SU-DHL-6 (cell line): ENCODE results near the gene LRBA.

ENCODE experiments used
- H2AFZ ChIP-seq: fragments of 200-600 bp; sonication (generic); 2 replicates; pipeline ENCODE4 v1.6.1; 2014; ENCODE audit warnings: low read depth, mild to moderate bottlenecking, moderate library complexity, mixed read lengths, antibody characterized with exemption, low read length; ENCODE audit not compliant: severe bottlenecking
- H3F3A ChIP-seq: fragments of 200-600 bp; shearing (Covaris generic); 2 replicates; pipeline ENCODE4 v1.6.0; 2016; ENCODE audit warnings: antibody characterized with exemption, mild to moderate bottlenecking; ENCODE audit not compliant: insufficient read depth
- H3K27ac ChIP-seq: fragments of 200-600 bp; sonication (generic); 2 replicates; pipeline ENCODE4 v1.5.1; 2016; ENCODE audit warnings: low read depth, mild to moderate bottlenecking, low read length, moderate library complexity, mixed read lengths
- H3K27me3 ChIP-seq: fragments of 200-600 bp; sonication (generic), shearing (Covaris generic); 2 replicates; pipeline ENCODE4 v1.6.0; 2014; ENCODE audit warnings: mild to moderate bottlenecking, low read length
- H3K36me3 ChIP-seq: fragments of 200-600 bp; sonication (generic); 2 replicates; pipeline ENCODE4 v1.6.1; 2014; ENCODE audit warnings: mild to moderate bottlenecking, low read length, mixed read lengths
- H3K4me2 ChIP-seq: fragments of 300-600, 200-600 bp; shearing (Covaris generic), sonication (generic); 2 replicates; pipeline ENCODE4 v1.6.0; 2014; ENCODE audit warnings: low read length, low read depth, mild to moderate bottlenecking; ENCODE audit not compliant: poor library complexity, severe bottlenecking
- H3K4me3 ChIP-seq: fragments of 200-600 bp; sonication (generic); 2 replicates; pipeline ENCODE4 v1.5.1; 2014; ENCODE audit warnings: antibody characterized with exemption, low read length, mild to moderate bottlenecking, mixed read lengths; ENCODE audit not compliant: insufficient read depth, poor library complexity, severe bottlenecking
- H3K79me2 ChIP-seq: fragments of 200-600 bp; sonication (generic); 2 replicates; pipeline ENCODE4 v1.6.1; 2014; ENCODE audit warnings: mild to moderate bottlenecking, low read length, moderate library complexity; ENCODE audit not compliant: insufficient read depth
- H3K9ac ChIP-seq: fragments of 200-600 bp; sonication (generic); 2 replicates; pipeline ENCODE4 v1.7.0; 2014; ENCODE audit warnings: mild to moderate bottlenecking, low read length
- H3K9me2 ChIP-seq: fragments of 200-600 bp; sonication (generic); replicated peaks from 2 replicates; pipeline ENCODE4 v1.6.1; 2014; ENCODE audit warnings: low read length; ENCODE audit not compliant: insufficient read depth
- H3K9me3 ChIP-seq: fragments of 200-600 bp; sonication (generic); 2 replicates; pipeline ENCODE4 v1.6.1; 2014; ENCODE audit warnings: low read length, mixed read lengths; ENCODE audit not compliant: insufficient read depth
- H4K20me1 ChIP-seq: fragments of 200-600 bp; sonication (generic); 2 replicates; pipeline ENCODE4 v1.6.1; 2014; ENCODE audit warnings: low read depth, mild to moderate bottlenecking, antibody characterized with exemption, low read length, moderate library complexity, mixed read lengths
- CTCF ChIP-seq: fragments of 200-600 bp; sonication (generic); IDR thresholded peaks from one replicate; pipeline ENCODE4 v1.5.1; 2017; ENCODE audit warnings: antibody characterized with exemption, mild to moderate bottlenecking, low read length, moderate library complexity; ENCODE audit not compliant: insufficient read depth, poor library complexity, severe bottlenecking
- EZH2phosphoT487 ChIP-seq: fragments of 200-600 bp; sonication (generic), shearing (Covaris generic); conservative IDR thresholded peaks from 2 replicates; pipeline ENCODE4 v1.6.1; 2018; ENCODE audit warnings: mild to moderate bottlenecking, antibody characterized with exemption, low read length, moderate library complexity, mixed read lengths

Gene LRBA

DNA sequence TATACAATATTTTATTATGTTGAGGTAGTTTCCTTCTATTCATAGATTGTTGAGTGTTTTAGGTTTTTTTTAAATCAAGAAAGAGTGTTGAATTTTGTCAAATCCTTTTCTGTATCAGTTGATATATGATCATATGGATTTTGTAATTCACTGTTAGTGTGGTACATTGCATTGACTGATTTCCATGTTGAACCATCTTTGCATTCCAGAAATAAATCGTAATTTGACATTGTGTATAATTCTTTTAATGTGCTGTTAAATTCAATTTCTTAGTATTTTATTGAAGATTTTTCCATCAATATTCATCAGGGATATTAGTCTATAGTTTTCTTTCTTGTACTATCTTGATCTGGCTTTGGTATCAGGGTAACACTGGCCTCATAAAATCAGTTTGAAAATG, 103.8 kb downstream of the LRBA start:
- no peak overlapping the region for H3K27ac ChIP-seq
- H3F3A ChIP-seq = no peaks in the 10 kb centered on the region
- H3K9me3 ChIP-seq = no peaks in the 10 kb centered on the region
- H3K9ac ChIP-seq = no peak overlapping the region
- no peaks in the 10 kb centered on the region for H4K20me1 ChIP-seq
- H3K4me2 ChIP-seq = no peak overlapping the region
- peaks cover 70% of the 10 kb centered on the region for H3K36me3 ChIP-seq
- TF ChIP-seq EZH2phosphoT487 (no peak), CTCF (no peak)
- no peaks in the 10 kb centered on the region for H3K27me3 ChIP-seq
- no peak overlapping the region for H2AFZ ChIP-seq
- H3K9me2 ChIP-seq = no peaks in the 10 kb centered on the region
- no peaks in the 10 kb centered on the region for H3K79me2 ChIP-seq
- no peak overlapping the region for H3K4me3 ChIP-seq

GRCh38 chr4:150909116-150909515, 106.0 kb downstream of the LRBA start:
- no peaks in the 10 kb centered on the region for H3K9me2 ChIP-seq
- H3K27me3 ChIP-seq = no peaks in the 10 kb centered on the region
- H3K79me2 ChIP-seq = no peaks in the 10 kb centered on the region
- H3K36me3 ChIP-seq = peaks cover 64% of the 10 kb centered on the region
- no peaks in the 10 kb centered on the region for H3K9me3 ChIP-seq
- no peaks in the 10 kb centered on the region for H4K20me1 ChIP-seq
- no peaks in the 10 kb centered on the region for H3F3A ChIP-seq
- no peak overlapping the region for H2AFZ ChIP-seq
- no peak overlapping the region for H3K27ac ChIP-seq
- no peak overlapping the region for H3K4me2 ChIP-seq
- TF ChIP-seq EZH2phosphoT487 (no peak), CTCF (no peak)
- no peak overlapping the region for H3K9ac ChIP-seq
- no peak overlapping the region for H3K4me3 ChIP-seq

DNA sequence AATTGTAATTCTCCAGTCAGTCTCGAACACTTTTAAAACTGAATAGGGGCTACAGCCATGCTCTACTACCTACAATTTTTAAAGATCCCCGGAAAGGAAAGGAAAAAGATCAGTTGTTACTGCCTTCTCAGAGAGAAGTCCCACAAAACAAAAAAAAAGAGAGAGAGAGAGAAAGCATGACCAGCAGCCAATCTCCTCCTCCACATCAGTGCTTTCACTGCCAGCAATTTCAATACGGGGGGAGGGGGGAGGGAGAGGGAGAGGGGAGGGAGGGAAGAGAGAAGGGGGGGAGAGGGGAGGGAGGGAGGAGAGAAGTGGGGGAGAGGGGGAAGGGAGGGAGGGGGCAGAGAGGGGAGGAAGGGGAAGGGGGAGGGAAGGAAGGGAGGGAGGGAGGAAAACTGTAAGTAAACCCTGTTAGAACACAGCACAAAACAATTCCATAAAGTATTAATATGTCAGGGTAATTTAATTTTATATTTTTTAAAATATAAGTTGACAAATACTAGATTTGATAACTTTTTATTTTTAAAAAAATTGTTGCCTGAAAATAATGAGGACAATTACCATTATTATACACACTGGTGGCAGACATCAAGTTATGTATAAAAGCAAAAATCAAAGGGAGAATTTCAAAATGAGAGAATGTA, 108.0 kb downstream of the LRBA start:
- no peaks in the 10 kb centered on the region for H3K79me2 ChIP-seq
- H3K9ac ChIP-seq = no peak overlapping the region
- no peaks in the 10 kb centered on the region for H4K20me1 ChIP-seq
- H3K4me3 ChIP-seq = no peak overlapping the region
- H3K9me3 ChIP-seq = no peaks in the 10 kb centered on the region
- no peak overlapping the region for H3K27ac ChIP-seq
- TF ChIP-seq EZH2phosphoT487 (no peak), CTCF (no peak)
- H3K27me3 ChIP-seq = no peaks in the 10 kb centered on the region
- no peaks in the 10 kb centered on the region for H3K9me2 ChIP-seq
- no peak overlapping the region for H2AFZ ChIP-seq
- H3K4me2 ChIP-seq = no peak overlapping the region
- peaks cover 57% of the 10 kb centered on the region for H3K36me3 ChIP-seq
- H3F3A ChIP-seq = no peaks in the 10 kb centered on the region
